Spleen (tissue), 7 donors: ENCODE data around the gene AMMECR1L.

ENCODE experiments used
- POLR2A ChIP-seq, 3 donors: fragments of 450-650 bp; IDR thresholded peaks; one replicate each; pipeline ENCODE4 v1.5.1; 2017; ENCODE audit warnings: antibody characterized with exemption in 3 of 3, mild to moderate bottlenecking in 1 of 3
- TF ChIP-seq, protein P1 (sequence below), 11 experiments: fragments of 200-600 bp in 7 of 11; fragments of 450-650 bp in 4 of 11; sonication (generic) in 4 of 11; IDR thresholded peaks in 8 of 11; conservative IDR thresholded peaks in 3 of 11; 1 replicate in 7 of 11; 2 replicates in 4 of 11; pipeline versions ENCODE4 v1.4.0 to v1.8.0; 2016 to 2021; ENCODE audit warnings: antibody characterized with exemption in 11 of 11, inconsistent platforms in 4 of 11, mild to moderate bottlenecking in 1 of 11
- donor health status: DM: no; HTN: no; CAD: no; lungs with moderate emphysema.
- donor health status: DM: no; HTN: no; CAD: no.
- donor health status: DM: no; HTN: no; CAD: no.

GRCh38 chr2:127843677-127844076 is 42.1 kb downstream of the AMMECR1L start:
- TF ChIP-seq, protein P1, sequence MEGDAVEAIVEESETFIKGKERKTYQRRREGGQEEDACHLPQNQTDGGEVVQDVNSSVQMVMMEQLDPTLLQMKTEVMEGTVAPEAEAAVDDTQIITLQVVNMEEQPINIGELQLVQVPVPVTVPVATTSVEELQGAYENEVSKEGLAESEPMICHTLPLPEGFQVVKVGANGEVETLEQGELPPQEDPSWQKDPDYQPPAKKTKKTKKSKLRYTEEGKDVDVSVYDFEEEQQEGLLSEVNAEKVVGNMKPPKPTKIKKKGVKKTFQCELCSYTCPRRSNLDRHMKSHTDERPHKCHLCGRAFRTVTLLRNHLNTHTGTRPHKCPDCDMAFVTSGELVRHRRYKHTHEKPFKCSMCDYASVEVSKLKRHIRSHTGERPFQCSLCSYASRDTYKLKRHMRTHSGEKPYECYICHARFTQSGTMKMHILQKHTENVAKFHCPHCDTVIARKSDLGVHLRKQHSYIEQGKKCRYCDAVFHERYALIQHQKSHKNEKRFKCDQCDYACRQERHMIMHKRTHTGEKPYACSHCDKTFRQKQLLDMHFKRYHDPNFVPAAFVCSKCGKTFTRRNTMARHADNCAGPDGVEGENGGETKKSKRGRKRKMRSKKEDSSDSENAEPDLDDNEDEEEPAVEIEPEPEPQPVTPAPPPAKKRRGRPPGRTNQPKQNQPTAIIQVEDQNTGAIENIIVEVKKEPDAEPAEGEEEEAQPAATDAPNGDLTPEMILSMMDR (IDR thresholded peaks at IDR 0.05 in 8 of 11, conservative IDR thresholded peaks at IDR 0.05 in 3 of 11), result no peak
- TF ChIP-seq POLR2A (IDR thresholded peaks at IDR 0.05), result no peak
